Measurements from ENCODE around the gene TMEM163.
"Not testable (repeated sequence)": the region's sequence is repeated elsewhere in the genome, so short reads cannot be mapped to it uniquely, and the experiment has no call there.

TMEM163 gene

GRCh38 chr2:134760385-134760784 lies 41.6 kb upstream of the TMEM163 start:
- Histone ChIP-seq H3K36me3 (ENCODE audit: insufficient read depth, low read length) (no peaks in the 10 kb centered on the region; the same call in 1 of the 2 replicates), H3K9ac (ENCODE audit: low read length) (no peak overlapping the region), H3K9me3 (ENCODE audit: low read length) (peaks cover 2% of the 10 kb centered on the region; the same call in 1 of the 2 replicates), H3K9me2 (ENCODE audit: low read depth, low read length) (no peaks in the 10 kb centered on the region), H3K4me3 (ENCODE audit: low read depth, low read length, poor library complexity, severe bottlenecking) (no peak overlapping the region), H3K27ac (ENCODE audit: low read depth, low read length, poor library complexity, severe bottlenecking) (no peak overlapping the region), H2AFZ (ENCODE audit: low read length) (no peak overlapping the region), H4K20me1 (ENCODE audit: insufficient read depth, low read length) (no peaks in the 10 kb centered on the region), H3K79me2 (ENCODE audit: insufficient read depth, low read length) (no peaks in the 10 kb centered on the region), H3K4me1 (ENCODE audit: insufficient read depth, low read length, severe bottlenecking) (peaks cover 11% of the 10 kb centered on the region), H3K4me2 (ENCODE audit: low read length) (no peak overlapping the region), H3F3A (ENCODE audit: insufficient read depth, low read length) (no peaks in the 10 kb centered on the region), H3K27me3 (ENCODE audit: insufficient read depth, low read length) (no peaks in the 10 kb centered on the region)
- TF ChIP-seq, protein P1, sequence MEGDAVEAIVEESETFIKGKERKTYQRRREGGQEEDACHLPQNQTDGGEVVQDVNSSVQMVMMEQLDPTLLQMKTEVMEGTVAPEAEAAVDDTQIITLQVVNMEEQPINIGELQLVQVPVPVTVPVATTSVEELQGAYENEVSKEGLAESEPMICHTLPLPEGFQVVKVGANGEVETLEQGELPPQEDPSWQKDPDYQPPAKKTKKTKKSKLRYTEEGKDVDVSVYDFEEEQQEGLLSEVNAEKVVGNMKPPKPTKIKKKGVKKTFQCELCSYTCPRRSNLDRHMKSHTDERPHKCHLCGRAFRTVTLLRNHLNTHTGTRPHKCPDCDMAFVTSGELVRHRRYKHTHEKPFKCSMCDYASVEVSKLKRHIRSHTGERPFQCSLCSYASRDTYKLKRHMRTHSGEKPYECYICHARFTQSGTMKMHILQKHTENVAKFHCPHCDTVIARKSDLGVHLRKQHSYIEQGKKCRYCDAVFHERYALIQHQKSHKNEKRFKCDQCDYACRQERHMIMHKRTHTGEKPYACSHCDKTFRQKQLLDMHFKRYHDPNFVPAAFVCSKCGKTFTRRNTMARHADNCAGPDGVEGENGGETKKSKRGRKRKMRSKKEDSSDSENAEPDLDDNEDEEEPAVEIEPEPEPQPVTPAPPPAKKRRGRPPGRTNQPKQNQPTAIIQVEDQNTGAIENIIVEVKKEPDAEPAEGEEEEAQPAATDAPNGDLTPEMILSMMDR (IDR thresholded peaks at IDR 0.05; ENCODE audit: low read length), result no peak
- no peak for TF ChIP-seq EZH2 (IDR thresholded peaks at IDR 0.05; ENCODE audit: borderline replicate concordance, low read length)

GRCh38 chr2:134758633-134759032 lies 39.8 kb upstream of the TMEM163 start:
- Histone ChIP-seq H3K9ac (ENCODE audit: low read length) (no peak overlapping the region), H3K36me3 (ENCODE audit: insufficient read depth, low read length) (no peaks in the 10 kb centered on the region; the same call in 1 of the 2 replicates), H3K4me1 (ENCODE audit: insufficient read depth, low read length, severe bottlenecking) (peaks cover 11% of the 10 kb centered on the region), H2AFZ (ENCODE audit: low read length) (no peak overlapping the region), H4K20me1 (ENCODE audit: insufficient read depth, low read length) (no peaks in the 10 kb centered on the region), H3K27me3 (ENCODE audit: insufficient read depth, low read length) (no peaks in the 10 kb centered on the region), H3K9me2 (ENCODE audit: low read depth, low read length) (no peaks in the 10 kb centered on the region), H3K79me2 (ENCODE audit: insufficient read depth, low read length) (no peaks in the 10 kb centered on the region), H3K4me2 (ENCODE audit: low read length) (no peak overlapping the region), H3K27ac (ENCODE audit: low read depth, low read length, poor library complexity, severe bottlenecking) (no peak overlapping the region), H3K4me3 (ENCODE audit: low read depth, low read length, poor library complexity, severe bottlenecking) (no peak overlapping the region), H3F3A (ENCODE audit: insufficient read depth, low read length) (no peaks in the 10 kb centered on the region), H3K9me3 (ENCODE audit: low read length) (peaks cover 2% of the 10 kb centered on the region; the same call in 1 of the 2 replicates)
- TF ChIP-seq, protein P1 (IDR thresholded peaks at IDR 0.05; ENCODE audit: low read length), result no peak
- TF ChIP-seq EZH2 (IDR thresholded peaks at IDR 0.05; ENCODE audit: borderline replicate concordance, low read length), result no peak

DNA sequence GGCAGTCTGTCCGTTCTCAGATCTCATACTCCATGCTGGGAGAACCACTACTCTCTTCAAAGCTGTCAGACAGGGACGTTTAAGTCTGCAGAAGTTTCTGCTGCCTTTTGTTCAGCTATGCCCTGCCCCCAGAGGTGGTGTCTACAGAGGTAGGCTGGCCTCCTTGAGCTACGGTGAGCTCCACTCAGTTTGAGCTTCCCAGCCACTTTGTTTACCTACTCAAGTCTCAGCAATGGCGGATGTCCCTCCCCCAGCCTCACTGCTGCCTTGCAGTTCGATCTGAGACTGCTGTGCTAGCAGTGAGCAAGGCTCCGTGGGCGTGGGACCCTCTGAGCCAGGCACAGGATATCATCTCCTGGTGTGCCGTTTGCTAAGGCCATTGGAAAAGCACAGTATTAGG lies 33.2 kb upstream of the TMEM163 start:
- not testable (repeated sequence) for H3K27me3 ChIP-seq (ENCODE audit: insufficient read depth, low read length); H3K27ac ChIP-seq (ENCODE audit: low read depth, low read length, poor library complexity, severe bottlenecking); H3K9me3 ChIP-seq (ENCODE audit: low read length); H3K36me3 ChIP-seq (ENCODE audit: insufficient read depth, low read length); H3K4me2 ChIP-seq (ENCODE audit: low read length); H3K9me2 ChIP-seq (ENCODE audit: low read depth, low read length); H3K4me3 ChIP-seq (ENCODE audit: low read depth, low read length, poor library complexity, severe bottlenecking); H3K9ac ChIP-seq (ENCODE audit: low read length); H4K20me1 ChIP-seq (ENCODE audit: insufficient read depth, low read length); H3K4me1 ChIP-seq (ENCODE audit: insufficient read depth, low read length, severe bottlenecking); H3F3A ChIP-seq (ENCODE audit: insufficient read depth, low read length); H3K79me2 ChIP-seq (ENCODE audit: insufficient read depth, low read length); H2AFZ ChIP-seq (ENCODE audit: low read length)

DNA sequence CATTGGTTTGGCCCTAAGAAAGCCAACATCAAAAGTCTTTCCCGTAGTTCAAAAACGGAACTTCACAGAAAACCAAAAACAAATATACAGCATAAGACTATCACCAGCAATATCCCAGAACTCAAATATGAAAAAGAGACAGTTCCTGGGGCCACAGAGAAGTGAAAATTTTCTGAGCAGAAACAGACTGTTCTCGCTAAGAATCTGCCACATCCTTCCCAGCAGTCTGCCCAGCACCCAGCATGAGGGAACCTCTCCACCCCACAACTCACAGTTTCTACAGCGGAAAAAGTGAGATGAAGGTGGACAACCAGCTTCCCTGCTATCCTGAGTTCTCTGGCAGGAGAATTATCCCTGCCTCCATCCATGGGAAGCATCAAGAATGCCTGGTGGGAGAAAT lies 26.7 kb upstream of the TMEM163 start:
- Histone ChIP-seq H3K36me3 (ENCODE audit: insufficient read depth, low read length) (no peaks in the 10 kb centered on the region), H3K9me3 (ENCODE audit: low read length) (no peaks in the 10 kb centered on the region), H3K4me2 (ENCODE audit: low read length) (no peak overlapping the region), H3K9ac (ENCODE audit: low read length) (no peak overlapping the region), H3K79me2 (ENCODE audit: insufficient read depth, low read length) (no peaks in the 10 kb centered on the region), H3K27ac (ENCODE audit: low read depth, low read length, poor library complexity, severe bottlenecking) (no peak overlapping the region), H2AFZ (ENCODE audit: low read length) (no peak overlapping the region), H3K4me1 (ENCODE audit: insufficient read depth, low read length, severe bottlenecking) (peaks cover 10% of the 10 kb centered on the region), H3K27me3 (ENCODE audit: insufficient read depth, low read length) (no peaks in the 10 kb centered on the region), H3F3A (ENCODE audit: insufficient read depth, low read length) (no peaks in the 10 kb centered on the region), H3K9me2 (ENCODE audit: low read depth, low read length) (no peaks in the 10 kb centered on the region), H3K4me3 (ENCODE audit: low read depth, low read length, poor library complexity, severe bottlenecking) (no peak overlapping the region), H4K20me1 (ENCODE audit: insufficient read depth, low read length) (no peaks in the 10 kb centered on the region)
- TF ChIP-seq EZH2 (IDR thresholded peaks at IDR 0.05; ENCODE audit: borderline replicate concordance, low read length), result no peak
- TF ChIP-seq, protein P1 (IDR thresholded peaks at IDR 0.05; ENCODE audit: low read length), result no peak

All from OCI-LY1 (cell line).